ENCODE results near the gene PRPS1L1. TPM values are rescaled to one million over a fixed set of nuclear protein-coding genes. Genes with fewer than 3 reads are reported as not detected.

PRPS1L1 gene
- total RNA-seq, 1 donor from 2014 or later: not detected

DNA sequence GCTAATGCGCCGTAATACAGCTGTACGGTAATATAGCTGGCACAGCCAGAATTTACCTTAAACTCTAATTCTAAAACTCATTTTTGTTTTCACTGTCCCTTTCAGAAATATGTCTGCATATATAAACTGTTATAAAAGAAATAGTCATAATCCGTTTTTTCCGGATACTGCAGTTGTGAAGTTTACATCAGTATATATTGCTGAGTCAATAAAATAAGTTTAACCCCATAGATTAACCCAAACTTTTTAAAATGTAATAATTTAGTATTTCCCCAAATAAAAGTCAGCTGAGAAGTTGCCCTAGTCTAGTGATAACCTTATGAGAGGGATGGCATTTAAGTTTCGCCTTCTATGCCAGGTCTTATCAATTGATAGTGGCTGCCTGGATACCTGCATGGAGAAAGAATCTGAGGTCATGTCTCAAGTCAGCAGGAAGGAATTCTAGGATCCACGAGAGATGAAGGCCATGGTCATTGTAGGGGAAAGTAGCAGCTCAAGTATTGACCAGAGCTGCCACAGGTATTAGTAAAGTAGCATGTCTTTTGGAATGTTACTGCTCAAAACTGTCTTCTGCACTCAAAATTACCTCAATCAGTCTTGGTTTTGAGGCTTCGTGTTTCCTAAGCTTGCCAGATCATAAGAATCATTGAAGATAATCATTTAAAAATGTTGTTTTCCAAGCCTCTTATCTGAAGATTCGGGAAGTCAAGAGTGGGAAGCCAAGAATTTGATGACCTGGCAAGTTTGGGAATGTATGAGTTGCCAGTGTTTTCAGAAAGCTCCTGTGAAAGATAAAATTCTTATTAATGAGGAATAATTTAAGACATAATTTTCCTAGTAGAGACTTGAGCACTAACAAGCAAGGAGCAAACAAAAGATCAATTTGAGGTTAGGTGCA is 10.8 kb downstream of the PRPS1L1 start:
- intact Hi-C loops (cut with DNase I): no loop called here
- TF ChIP-seq POLR2AphosphoS5 (IDR thresholded peaks at IDR 0.05; ENCODE audit: insufficient read depth in 1 of 2, low read depth in 1 of 2): no peak
- no peak for TF ChIP-seq POLR2A (IDR thresholded peaks at IDR 0.05)
- TF ChIP-seq, protein P1, sequence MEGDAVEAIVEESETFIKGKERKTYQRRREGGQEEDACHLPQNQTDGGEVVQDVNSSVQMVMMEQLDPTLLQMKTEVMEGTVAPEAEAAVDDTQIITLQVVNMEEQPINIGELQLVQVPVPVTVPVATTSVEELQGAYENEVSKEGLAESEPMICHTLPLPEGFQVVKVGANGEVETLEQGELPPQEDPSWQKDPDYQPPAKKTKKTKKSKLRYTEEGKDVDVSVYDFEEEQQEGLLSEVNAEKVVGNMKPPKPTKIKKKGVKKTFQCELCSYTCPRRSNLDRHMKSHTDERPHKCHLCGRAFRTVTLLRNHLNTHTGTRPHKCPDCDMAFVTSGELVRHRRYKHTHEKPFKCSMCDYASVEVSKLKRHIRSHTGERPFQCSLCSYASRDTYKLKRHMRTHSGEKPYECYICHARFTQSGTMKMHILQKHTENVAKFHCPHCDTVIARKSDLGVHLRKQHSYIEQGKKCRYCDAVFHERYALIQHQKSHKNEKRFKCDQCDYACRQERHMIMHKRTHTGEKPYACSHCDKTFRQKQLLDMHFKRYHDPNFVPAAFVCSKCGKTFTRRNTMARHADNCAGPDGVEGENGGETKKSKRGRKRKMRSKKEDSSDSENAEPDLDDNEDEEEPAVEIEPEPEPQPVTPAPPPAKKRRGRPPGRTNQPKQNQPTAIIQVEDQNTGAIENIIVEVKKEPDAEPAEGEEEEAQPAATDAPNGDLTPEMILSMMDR (IDR thresholded peaks at IDR 0.05): no peak

GRCh38 chr7:18013936-18014335 is 13.7 kb downstream of the PRPS1L1 start:
- Histone ChIP-seq H3K36me3 (no peaks in the 10 kb centered on the region), H3K4me1 (peaks cover 4% of the 10 kb centered on the region), H3K27me3 (no peaks in the 10 kb centered on the region), H3K9me3 (no peaks in the 10 kb centered on the region), H3K4me3 (no peak overlapping the region), H3K27ac (no peak overlapping the region)
- TF ChIP-seq, protein P1 (IDR thresholded peaks at IDR 0.05): no peak
- no peak for TF ChIP-seq POLR2AphosphoS5 (IDR thresholded peaks at IDR 0.05; ENCODE audit: insufficient read depth in 1 of 2, low read depth in 1 of 2)
- DNase-seq (ENCODE audit: extremely low spot score in 2 of 2): no peak
- intact Hi-C loops (cut with DNase I): no loop called here

More for the DNA sequence above, 10.8 kb downstream of the PRPS1L1 start:
- Histone ChIP-seq H3K27ac (no peak overlapping the region), H3K9me3 (no peaks in the 10 kb centered on the region), H3K4me1 (peaks cover 15% of the 10 kb centered on the region), H3K4me3 (no peak overlapping the region), H3K27me3 (no peaks in the 10 kb centered on the region), H3K36me3 (no peaks in the 10 kb centered on the region)
- no peak for DNase-seq (ENCODE audit: extremely low spot score in 2 of 2)

- H3K4me1 ChIP-seq: no peaks in the 10 kb centered on the region
- H3K27ac ChIP-seq: no peak overlapping the region
- intact Hi-C loops (cut with DNase I): no loop called here
- no peaks in the 10 kb centered on the region for H3K27me3 ChIP-seq
- no peaks in the 10 kb centered on the region for H3K36me3 ChIP-seq
- H3K9me3 ChIP-seq: no peaks in the 10 kb centered on the region
- no peak for DNase-seq (ENCODE audit: extremely low spot score in 2 of 2)
- no peak overlapping the region for H3K4me3 ChIP-seq
- TF ChIP-seq, protein P1 (IDR thresholded peaks at IDR 0.05): no peak
- no peak for TF ChIP-seq POLR2AphosphoS5 (IDR thresholded peaks at IDR 0.05; ENCODE audit: insufficient read depth in 1 of 2, low read depth in 1 of 2)
- no peak for TF ChIP-seq POLR2A (IDR thresholded peaks at IDR 0.05)
These were observed 23.3 kb downstream of the PRPS1L1 start for GRCh38 chr7:18004372-18004771.

DNA sequence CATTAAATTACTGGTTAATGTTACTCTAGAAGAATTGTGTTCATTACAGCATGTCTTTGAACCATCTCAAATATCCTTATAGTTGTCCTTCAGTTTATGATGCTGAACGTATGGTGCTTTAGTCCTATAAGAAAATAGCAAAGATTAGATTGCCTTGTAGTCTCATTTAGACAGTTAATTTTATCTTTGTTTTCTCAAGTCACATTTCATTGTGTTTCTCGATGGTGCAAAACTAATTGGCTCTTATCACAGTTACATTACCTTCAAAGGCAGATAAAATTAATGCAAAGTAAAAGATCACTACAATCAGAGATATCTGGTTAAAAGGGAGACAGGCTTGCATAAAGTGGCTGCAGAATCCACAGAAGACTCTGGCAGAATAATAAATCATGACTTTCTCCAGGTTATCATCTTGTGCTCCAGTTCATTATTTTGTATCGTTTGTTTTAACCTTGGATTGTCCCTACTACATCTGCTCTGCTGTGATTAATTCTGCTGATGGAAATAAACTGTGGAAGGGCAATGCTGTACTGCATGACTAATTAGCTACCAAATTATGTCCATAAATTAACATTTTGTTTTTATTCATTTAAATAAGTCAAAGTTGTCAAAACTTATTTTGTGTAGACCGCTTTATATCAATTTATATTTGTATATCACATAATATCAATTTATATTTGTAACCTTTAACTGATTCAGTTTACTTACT is 24.2 kb downstream of the PRPS1L1 start:
- no peak for DNase-seq (ENCODE audit: extremely low spot score in 2 of 2)
- Histone ChIP-seq H3K4me1 (no peaks in the 10 kb centered on the region), H3K9me3 (no peaks in the 10 kb centered on the region), H3K4me3 (no peak overlapping the region), H3K27me3 (no peaks in the 10 kb centered on the region), H3K36me3 (no peaks in the 10 kb centered on the region), H3K27ac (no peak overlapping the region)
- intact Hi-C loops (cut with DNase I): no loop called here
- TF ChIP-seq POLR2AphosphoS5 (IDR thresholded peaks at IDR 0.05; ENCODE audit: insufficient read depth in 1 of 2, low read depth in 1 of 2) (no peak), POLR2A (IDR thresholded peaks at IDR 0.05) (no peak)
- TF ChIP-seq, protein P1 (IDR thresholded peaks at IDR 0.05): no peak

Data from vagina (tissue), 2 donors.